ENCODE data around the gene TMEM203. TPM values are rescaled to one million over a fixed set of nuclear protein-coding genes. Genes with fewer than 3 reads are reported as not detected.
A peak's percentile ranks its signal among the peaks of the same experiment; 100 is the strongest.

TMEM203 gene
- total RNA-seq, 2 experiments from 2014 or later, result 34.6 to 36.6 TPM

- Mint-ChIP-seq H3K27me3 (ENCODE audit: low read depth) (no peaks in the 10 kb centered on the region), H3K4me3 (no peak overlapping the region), H3K9me3 (ENCODE audit: insufficient read depth) (no peaks in the 10 kb centered on the region), H3K36me3 (ENCODE audit: low read depth) (no peaks in the 10 kb centered on the region), H3K4me1 (ENCODE audit: low read depth) (peaks cover 14% of the 10 kb centered on the region), H3K27ac (no peak overlapping the region)
- ChIA-PET POLR2A (interaction anchor here (0.7 to 1.4 kb wide), 3 partner anchors 9 to 58 kb away, joined by 3 to 5 read pairs (median 4); partner anchors contain the start of gene TUBB4B), CTCF (interaction anchor here (1.6 kb wide), 1 partner anchor 19 kb away, joined by 3 read pairs; no protein-coding TSS in a partner anchor)
- DNase-seq (no peak), ATAC-seq (no peak)
Observed at GRCh38 chr9:137195525-137196220, 9.8 kb downstream of the TMEM203 start.

GRCh38 chr9:137194909-137195308 lies 10.5 kb downstream of the TMEM203 start:
- POLR2A ChIA-PET, result interaction anchor here (0.7 to 1.4 kb wide), 3 partner anchors 10 to 59 kb away, joined by 3 to 5 read pairs (median 4); partner anchors contain the start of gene TUBB4B
- Mint-ChIP-seq H3K27me3 (ENCODE audit: low read depth) (no peaks in the 10 kb centered on the region), H3K9me3 (ENCODE audit: insufficient read depth) (no peaks in the 10 kb centered on the region), H3K4me1 (ENCODE audit: low read depth) (peaks cover 20% of the 10 kb centered on the region), H3K27ac (no peak overlapping the region), H3K4me3 (no peak overlapping the region), H3K36me3 (ENCODE audit: low read depth) (no peaks in the 10 kb centered on the region)
- CTCF ChIA-PET, result interaction anchor here (1.6 kb wide), 1 partner anchor 18 kb away, joined by 3 read pairs; no protein-coding TSS in a partner anchor
- no peak for DNase-seq
- no peak for ATAC-seq

GRCh38 chr9:137194388-137194787 lies 11.1 kb downstream of the TMEM203 start:
- Mint-ChIP-seq H3K4me1 (ENCODE audit: low read depth) (peaks cover 23% of the 10 kb centered on the region), H3K4me3 (no peak overlapping the region)
- CTCF ChIA-PET, result no interaction called here

GRCh38 chr9:137193771-137194170 lies 11.7 kb downstream of the TMEM203 start:
- Mint-ChIP-seq H3K9me3 (ENCODE audit: insufficient read depth) (no peaks in the 10 kb centered on the region), H3K36me3 (ENCODE audit: low read depth) (peaks cover 5% of the 10 kb centered on the region), H3K27ac (no peak overlapping the region), H3K4me1 (ENCODE audit: low read depth) (peaks cover 24% of the 10 kb centered on the region), H3K27me3 (ENCODE audit: low read depth) (no peaks in the 10 kb centered on the region), H3K4me3 (no peak overlapping the region)
- ATAC-seq, result no peak
- ChIA-PET CTCF (interaction anchor here (1.2 kb wide), 1 partner anchor 43 kb away, joined by 5 read pairs; no protein-coding TSS in a partner anchor), POLR2A (interaction anchor here (1.0 to 1.6 kb wide), 2 partner anchors 11 to 47 kb away, joined by 3 to 4 read pairs; partner anchors contain the start of gene TUBB4B)
- no peak for DNase-seq

More at GRCh38 chr9:137194388-137194787, 11.1 kb downstream of the TMEM203 start:
- Mint-ChIP-seq H3K27ac (no peak overlapping the region), H3K36me3 (ENCODE audit: low read depth) (peaks cover 1% of the 10 kb centered on the region), H3K9me3 (ENCODE audit: insufficient read depth) (no peaks in the 10 kb centered on the region), H3K27me3 (ENCODE audit: low read depth) (no peaks in the 10 kb centered on the region)
- ATAC-seq (no peak), DNase-seq (no peak)
- POLR2A ChIA-PET, result interaction anchor here (1.3 kb wide), 1 partner anchor 46 kb away, joined by 4 read pairs; the partner anchor contains the start of gene TUBB4B

GRCh38 chr9:137192859-137193258 lies 12.6 kb downstream of the TMEM203 start:
- no peak for ATAC-seq

GRCh38 chr9:137192448-137192780 lies 13.0 kb downstream of the TMEM203 start:
- ChIA-PET CTCF (interaction anchor here (0.7 to 1.5 kb wide), 3 partner anchors 9 to 158 kb away, joined by 3 to 4 read pairs (median 3); partner anchors contain the start of gene RNF224), POLR2A (interaction anchor here (0.6 to 1.6 kb wide), 3 partner anchors 13 to 58 kb away, joined by 3 to 5 read pairs (median 4); partner anchors contain the start of genes TMEM203 and TUBB4B)
- Mint-ChIP-seq H3K36me3 (ENCODE audit: low read depth) (peaks cover 5% of the 10 kb centered on the region), H3K4me3 (no peak overlapping the region), H3K27me3 (ENCODE audit: low read depth) (no peaks in the 10 kb centered on the region), H3K27ac (no peak overlapping the region), H3K4me1 (ENCODE audit: low read depth) (peaks cover 23% of the 10 kb centered on the region), H3K9me3 (ENCODE audit: insufficient read depth) (no peaks in the 10 kb centered on the region)
- no peak for ATAC-seq
- DNase-seq, result no peak

More at GRCh38 chr9:137192859-137193258, 12.6 kb downstream of the TMEM203 start:
- Mint-ChIP-seq H3K36me3 (ENCODE audit: low read depth) (peaks cover 5% of the 10 kb centered on the region), H3K27ac (no peak overlapping the region), H3K9me3 (ENCODE audit: insufficient read depth) (no peaks in the 10 kb centered on the region), H3K4me3 (no peak overlapping the region), H3K4me1 (ENCODE audit: low read depth) (peaks cover 19% of the 10 kb centered on the region), H3K27me3 (ENCODE audit: low read depth) (no peaks in the 10 kb centered on the region)
- DNase-seq, result no peak
- POLR2A ChIA-PET, result interaction anchor here (1.0 to 1.6 kb wide), 2 partner anchors 12 to 48 kb away, joined by 3 to 4 read pairs; partner anchors contain the start of gene TUBB4B
- CTCF ChIA-PET, result interaction anchor here (1.2 to 1.5 kb wide), 3 partner anchors 34 to 158 kb away, joined by 3 to 5 read pairs (median 4); partner anchors contain the start of gene RNF224

- Mint-ChIP-seq H3K4me3 (no peak overlapping the region), H3K27me3 (ENCODE audit: low read depth) (no peaks in the 10 kb centered on the region), H3K36me3 (ENCODE audit: low read depth) (peaks cover 6% of the 10 kb centered on the region), H3K9me3 (ENCODE audit: insufficient read depth) (no peaks in the 10 kb centered on the region), H3K4me1 (ENCODE audit: low read depth) (peaks cover 29% of the 10 kb centered on the region), H3K27ac (no peak overlapping the region)
- ChIA-PET CTCF (interaction anchor here (0.7 to 1.5 kb wide), 3 partner anchors 9 to 157 kb away, joined by 3 to 4 read pairs (median 3); partner anchors contain the start of gene RNF224), POLR2A (interaction anchor here (0.6 to 1.3 kb wide), 2 partner anchors 13 to 57 kb away, joined by 3 to 5 read pairs; partner anchors contain the start of gene TMEM203)
- no peak for DNase-seq
- ATAC-seq, result no peak
Observed at GRCh38 chr9:137191691-137192447, 13.6 kb downstream of the TMEM203 start.

GRCh38 chr9:137191245-137191644 lies 14.2 kb downstream of the TMEM203 start:
- Mint-ChIP-seq H3K4me1 (ENCODE audit: low read depth) (peaks cover 35% of the 10 kb centered on the region), H3K4me3 (no peak overlapping the region), H3K27me3 (ENCODE audit: low read depth) (no peaks in the 10 kb centered on the region), H3K27ac (no peak overlapping the region), H3K36me3 (ENCODE audit: low read depth) (peaks cover 8% of the 10 kb centered on the region), H3K9me3 (ENCODE audit: insufficient read depth) (no peaks in the 10 kb centered on the region)
- CTCF ChIA-PET, result interaction anchor here (1.5 to 1.7 kb wide), 2 partner anchors 36 to 72 kb away, joined by 4 read pairs; partner anchors contain the start of gene RNF224
- POLR2A ChIA-PET, result interaction anchor here (0.8 to 1.3 kb wide), 2 partner anchors 14 to 62 kb away, joined by 3 to 5 read pairs; partner anchors contain the start of gene TMEM203
- no peak for DNase-seq
- no peak for ATAC-seq

GRCh38 chr9:137190315-137190856 lies 15.1 kb downstream of the TMEM203 start:
- H3K27ac Mint-ChIP-seq, result peak overlapping the region; percentile 61
- ChIA-PET CTCF (interaction anchor here (1.3 to 3.4 kb wide), 5 partner anchors 8 to 71 kb away, joined by 3 to 23 read pairs (median 9); partner anchors contain the start of genes CYSRT1, RNF224 and TPRN), POLR2A (interaction anchor here (0.8 kb wide), 1 partner anchor 61 kb away, joined by 3 read pairs; no protein-coding TSS in a partner anchor)
- DNase-seq (no peak), ATAC-seq (no peak)
- peak overlapping the region; percentile 97 for H3K4me3 Mint-ChIP-seq
- peaks cover 8% of the 10 kb centered on the region for H3K36me3 Mint-ChIP-seq (ENCODE audit: low read depth)
- H3K27me3 Mint-ChIP-seq (ENCODE audit: low read depth), result no peaks in the 10 kb centered on the region
- no peaks in the 10 kb centered on the region for H3K9me3 Mint-ChIP-seq (ENCODE audit: insufficient read depth)
- H3K4me1 Mint-ChIP-seq (ENCODE audit: low read depth), result peaks cover 38% of the 10 kb centered on the region

GRCh38 chr9:137189297-137190295 lies 15.9 kb downstream of the TMEM203 start:
- Mint-ChIP-seq H3K9me3 (ENCODE audit: insufficient read depth) (no peaks in the 10 kb centered on the region), H3K27me3 (ENCODE audit: low read depth) (no peaks in the 10 kb centered on the region), H3K4me3 (peak overlapping the region; percentile 97), H3K36me3 (ENCODE audit: low read depth) (peaks cover 8% of the 10 kb centered on the region), H3K27ac (peak overlapping the region; percentile 97), H3K4me1 (ENCODE audit: low read depth) (peaks cover 38% of the 10 kb centered on the region)
- CTCF ChIA-PET, result interaction anchor here (0.7 to 3.4 kb wide), 20 partner anchors 9 to 154 kb away, joined by 3 to 23 read pairs (median 4); partner anchors contain the start of genes CYSRT1, MAN1B1, RNF208 and RNF224
- ATAC-seq, result no peak
- POLR2A ChIA-PET, result interaction anchor here (0.6 to 3.2 kb wide), 21 partner anchors 9 to 120 kb away, joined by 3 to 28 read pairs (median 5); partner anchors contain the start of genes CYSRT1, LRRC26, MAN1B1 and RNF208
- no peak for DNase-seq

Data from activated CD8-positive, alpha-beta T cell treated with anti-CD3 and anti-CD28 coated beads, Interleukin-2, amount 10 ng/mL, durations not matched to agents 7 days and 5 days (primary cell).